Endothelial cell of umbilical vein (primary cell): ENCODE measurements around the gene ZNF581. TPM values are rescaled to one million over a fixed set of nuclear protein-coding genes. Genes with fewer than 3 reads are reported as not detected.

ENCODE experiments used
- BruUV-seq: library from RNA; stranded (reverse); fragments of 400-500 nt; replicated peaks from 2 replicates; lab custom pipeline; 2021; lab: Mats Ljungman, UMichigan
- CTCF ChIA-PET: fragments of 300-600, 350-600 bp; sonication (Branson Sonifier 250); formaldehyde crosslinking; loops from one replicate; lab custom pipeline; 2021; ENCODE audit warnings: antibody characterized with exemption, inconsistent platforms; lab: Charles Lee
- POLR2A ChIA-PET: fragments of 300-600, 350-600 bp; sonication (Branson Sonifier 250); formaldehyde crosslinking; loops from one replicate; lab custom pipeline; 2021; ENCODE audit warnings: antibody characterized with exemption, inconsistent platforms; lab: Charles Lee
- DNase-seq: peaks from one replicate; pipeline ENCODE4 v3.0.0-alpha.2; 2011; ENCODE audit warnings: low read depth, low spot score
- FAIRE-seq: peaks from 2 replicates; lab custom pipeline; 2011; peaks lifted over from hg19 to GRCh38; lab: Jason Lieb, UNC
- H2AFZ ChIP-seq: 2 replicates; pipeline ENCODE4 v1.6.0; 2012; ENCODE audit warnings: low read depth, low read length, control low read depth, inconsistent platforms
- H3K27ac ChIP-seq: 2 replicates; pipeline ENCODE4 v1.5.1; 2011; ENCODE audit warnings: low read depth, mild to moderate bottlenecking, control low read depth, low read length, moderate library complexity; ENCODE audit not compliant: insufficient read depth
- H3K27me3 ChIP-seq, 2 experiments: 2 replicates each; pipeline versions ENCODE4 v1.6.0 to v1.6.1; 2011; ENCODE audit warnings: low read length in 2 of 2, mixed read lengths in 1 of 2; ENCODE audit not compliant: control insufficient read depth in 2 of 2, insufficient read depth in 2 of 2
- H3K36me3 ChIP-seq, 2 experiments: 2 replicates in 1 of 2; 3 replicates in 1 of 2; pipeline ENCODE4 v1.5.1; 2011; ENCODE audit warnings: low read length in 2 of 2, mild to moderate bottlenecking in 1 of 2, moderate library complexity in 1 of 2; ENCODE audit not compliant: control insufficient read depth in 2 of 2, insufficient read depth in 2 of 2; ENCODE audit errors: extremely low read depth in 1 of 2
- H3K4me1 ChIP-seq: 3 replicates; pipeline ENCODE4 v1.5.1; 2011; ENCODE audit warnings: mild to moderate bottlenecking, low read length; ENCODE audit not compliant: control insufficient read depth, insufficient read depth; ENCODE audit errors: extremely low read depth
- H3K4me2 ChIP-seq: 2 replicates; pipeline ENCODE4 v1.6.1; 2011; ENCODE audit warnings: low read length, control low read depth, mixed read lengths; ENCODE audit not compliant: insufficient read depth
- H3K4me3 ChIP-seq, 3 experiments: fragments of 200-600 bp in 1 of 3; sonication (generic), shearing (Covaris generic) in 1 of 3; replicated peaks in 1 of 3; 2 replicates each; pipeline ENCODE4 v1.5.1; 2011 to 2016; ENCODE audit warnings: control low read depth in 3 of 3, low read length in 3 of 3, mild to moderate bottlenecking in 2 of 3, inconsistent platforms in 1 of 3, low read depth in 1 of 3, moderate library complexity in 1 of 3; ENCODE audit not compliant: insufficient read depth in 1 of 3
- H3K79me2 ChIP-seq: 2 replicates; pipeline ENCODE4 v1.6.0; 2012; ENCODE audit warnings: low read length, inconsistent platforms; ENCODE audit not compliant: control insufficient read depth, insufficient read depth
- H3K9ac ChIP-seq: replicated peaks from 2 replicates; pipeline ENCODE3; 2011; ENCODE audit warnings: low read length, control low read depth; ENCODE audit not compliant: insufficient read depth; ENCODE audit errors: extremely low read depth
- H3K9me1 ChIP-seq: replicated peaks from 3 replicates; pipeline ENCODE4 v1.6.0; 2011; ENCODE audit warnings: mild to moderate bottlenecking, low read length; ENCODE audit not compliant: control insufficient read depth, insufficient read depth; ENCODE audit errors: extremely low read depth
- H3K9me3 ChIP-seq: replicated peaks from 2 replicates; pipeline ENCODE4 v1.5.1; 2012; ENCODE audit warnings: low read length, inconsistent platforms; ENCODE audit not compliant: control insufficient read depth, insufficient read depth
- H4K20me1 ChIP-seq: replicated peaks from 2 replicates; pipeline ENCODE3; 2011; ENCODE audit warnings: mild to moderate bottlenecking, low read length; ENCODE audit not compliant: control insufficient read depth, insufficient read depth; ENCODE audit errors: extremely low read depth
- EZH2 ChIP-seq: IDR thresholded peaks from 2 replicates; pipeline ENCODE4 v1.6.1; 2012; ENCODE audit warnings: borderline replicate concordance, low read depth, mild to moderate bottlenecking, moderate library complexity, low read length, inconsistent platforms; ENCODE audit not compliant: severe bottlenecking
- FOS ChIP-seq: IDR thresholded peaks from 2 replicates; pipeline ENCODE4 v1.6.1; 2011; ENCODE audit warnings: mild to moderate bottlenecking, low read length, moderate library complexity, borderline replicate concordance; ENCODE audit not compliant: insufficient read depth
- MAX ChIP-seq: IDR thresholded peaks from 2 replicates; pipeline ENCODE4 v1.6.1; 2011; ENCODE audit not compliant: insufficient read depth, insufficient read length
- POLR2A ChIP-seq: IDR thresholded peaks from 2 replicates; pipeline ENCODE4 v1.6.1; 2012; ENCODE audit warnings: low read depth, mild to moderate bottlenecking, control low read depth, low read length
- POLR2AphosphoS5 ChIP-seq: IDR thresholded peaks from 2 replicates; pipeline ENCODE4 v1.6.1; 2012; ENCODE audit warnings: low read depth, mild to moderate bottlenecking, control low read depth, low read length, moderate library complexity; ENCODE audit not compliant: insufficient read depth
- dilution Hi-C: fragments of 300-500 bp; cut with MboI; formaldehyde crosslinking; loops from one replicate; pipeline ENCODE4 v1.15.0; 2019; ENCODE audit warnings: low sequenced_read_pairs; ENCODE audit not compliant: extremely low pct_ligation_motif_present
- intact Hi-C: fragments of 100-400 bp; cut with micrococcal nuclease; formaldehyde crosslinking; loops from one replicate; pipeline ENCODE4 v1.10.0; 2022
- polyA plus RNA-seq, 4 experiments: library from polyadenylated mRNA; depleted of rRNA in 3 of 4; stranded (reverse) in 3 of 4; unstranded in 1 of 4; fragments of >200 nt; gene quantifications; 2 replicates each; pipeline versions ENCODE4 v1.2.1 to v1.2.3, GENCODE V29; 2011 to 2012; ENCODE audit warnings: missing spikeins in 1 of 4
- total RNA-seq: library from RNA; stranded (reverse); gene quantifications from 2 replicates; pipeline ENCODE4 v1.2.3, GENCODE V29; 2021

The ZNF581 gene
- total and polyA plus RNA-seq, 2 donors (not counting 3 experiments of a cell fraction or from before 2014, with no cell fraction given), result 31.4 to 32.3 TPM

- POLR2A ChIA-PET, result no interaction called here
- H3K4me3 ChIP-seq, result peak overlapping the region in 1 of 3 experiments; percentile 38
- H3K36me3 ChIP-seq, result peaks cover 11 to 21% of the 10 kb centered on the region in 2 experiments
- H2AFZ ChIP-seq, result no peak overlapping the region
- intact Hi-C loops (no loop called here), dilution Hi-C loops (no loop called here)
- peaks cover 79% of the 10 kb centered on the region for H3K79me2 ChIP-seq
- peak; percentile 67 for DNase-seq
- no TSS peak for BruUV-seq
- H3K9me1 ChIP-seq, result no peaks in the 10 kb centered on the region
- TF ChIP-seq POLR2AphosphoS5, result peak; percentile 16
- no peak for TF ChIP-seq FOS
- peak; percentile 94 for FAIRE-seq
- no peaks in the 10 kb centered on the region for H4K20me1 ChIP-seq
- CTCF ChIA-PET, result interaction anchor here (1.3 kb wide), 1 partner anchor 20 kb away, joined by 3 read pairs; no protein-coding TSS in a partner anchor
- H3K9ac ChIP-seq, result peak overlapping the region; percentile 25
- H3K4me2 ChIP-seq, result peak overlapping the region; percentile 91
- H3K27ac ChIP-seq, result peak overlapping the region; percentile 47
- H3K9me3 ChIP-seq, result no peaks in the 10 kb centered on the region
- no peaks in the 10 kb centered on the region for H3K27me3 ChIP-seq
- peaks cover 40% of the 10 kb centered on the region for H3K4me1 ChIP-seq
Observed at GRCh38 chr19:55677572-55678028, 34.2 kb downstream of the ZNF581 start.

GRCh38 chr19:55678121-55678671 lies 34.7 kb downstream of the ZNF581 start:
- peak overlapping the region; percentile 91 for H3K4me2 ChIP-seq
- H3K79me2 ChIP-seq, result peaks cover 76% of the 10 kb centered on the region
- peak overlapping the region; percentile 47 for H3K27ac ChIP-seq
- H3K36me3 ChIP-seq, result peaks cover 11 to 21% of the 10 kb centered on the region in 2 experiments
- H4K20me1 ChIP-seq, result no peaks in the 10 kb centered on the region
- FAIRE-seq, result no peak
- no peak overlapping the region for H3K4me3 ChIP-seq
- H2AFZ ChIP-seq, result no peak overlapping the region
- CTCF ChIA-PET, result interaction anchor here (1.3 kb wide), 1 partner anchor 21 kb away, joined by 3 read pairs; no protein-coding TSS in a partner anchor
- H3K4me1 ChIP-seq, result peaks cover 40% of the 10 kb centered on the region
- no peaks in the 10 kb centered on the region for H3K27me3 ChIP-seq
- POLR2A ChIA-PET, result no interaction called here
- no TSS peak for BruUV-seq
- intact Hi-C loops, result no loop called here
- no peaks in the 10 kb centered on the region for H3K9me1 ChIP-seq
- no peaks in the 10 kb centered on the region for H3K9me3 ChIP-seq
- no peak for DNase-seq
- dilution Hi-C loops, result no loop called here
- H3K9ac ChIP-seq, result no peak overlapping the region
- TF ChIP-seq MAX (no peak), EZH2 (no peak), POLR2A (no peak)
